Caco-2 (cell line): ENCODE data around the gene CD19. TPM values are rescaled to one million over a fixed set of nuclear protein-coding genes. Genes with fewer than 3 reads are reported as not detected.

ENCODE experiments used
- BruUV-seq: library from RNA; stranded (reverse); fragments of 400-500 nt; replicated peaks from 2 replicates; lab custom pipeline; 2021; lab: Mats Ljungman, UMichigan
- CTCF ChIA-PET: fragments of 300-600 bp; sonication (Branson Sonifier 250); formaldehyde crosslinking; loops from one replicate; lab custom pipeline; 2022; ENCODE audit warnings: antibody characterized with exemption; lab: Charles Lee
- POLR2A ChIA-PET: fragments of 300-600 bp; sonication (Branson Sonifier 250); formaldehyde crosslinking; loops from one replicate; lab custom pipeline; 2022; ENCODE audit warnings: antibody characterized with exemption; lab: Charles Lee
- DNase-seq, 2 experiments: peaks; one replicate each; pipeline versions ENCODE4 v3.0.0 to v3.0.0-alpha.2; 2020 to 2022
- H3K27me3 ChIP-seq: replicated peaks from 2 replicates; pipeline ENCODE4 v1.6.0; 2011; ENCODE audit warnings: low read length; ENCODE audit not compliant: control insufficient read depth, insufficient read depth
- H3K36me3 ChIP-seq: 2 replicates; pipeline ENCODE4 v1.5.1; 2011; ENCODE audit warnings: low read length; ENCODE audit not compliant: control insufficient read depth, insufficient read depth
- H3K4me1 ChIP-seq: fragments of 250-450 bp; sonication (Bioruptor Pico); 2 replicates; pipeline ENCODE4 v1.5.1; 2020; ENCODE audit warnings: mild to moderate bottlenecking
- H3K4me3 ChIP-seq: 2 replicates; pipeline ENCODE4 v1.5.1; 2011; ENCODE audit warnings: low read depth, mild to moderate bottlenecking, control low read depth, low read length
- H3K9me3 ChIP-seq: fragments of 250-450 bp; sonication (Bioruptor Pico); 2 replicates; pipeline ENCODE4 v1.5.1; 2020; ENCODE audit warnings: mild to moderate bottlenecking, moderate library complexity
- H3K27ac Mint-ChIP-seq: one replicate; pipeline ENCODE4 v1.8.0; 2022; ENCODE audit warnings: mixed read lengths; ENCODE audit not compliant: unreplicated experiment
- H3K27me3 Mint-ChIP-seq: one replicate; pipeline ENCODE4 v1.8.0; 2022; ENCODE audit warnings: mixed read lengths; ENCODE audit not compliant: insufficient read depth, unreplicated experiment
- H3K36me3 Mint-ChIP-seq: one replicate; pipeline ENCODE4 v1.8.0; 2022; ENCODE audit warnings: mild to moderate bottlenecking, mixed read lengths; ENCODE audit not compliant: insufficient read depth, unreplicated experiment
- H3K4me1 Mint-ChIP-seq: one replicate; pipeline ENCODE4 v1.8.0; 2022; ENCODE audit warnings: low read depth, mixed read lengths; ENCODE audit not compliant: unreplicated experiment
- H3K4me3 Mint-ChIP-seq: one replicate; pipeline ENCODE4 v1.8.0; 2022; ENCODE audit warnings: mild to moderate bottlenecking, moderate library complexity, mixed read lengths; ENCODE audit not compliant: unreplicated experiment
- H3K9me3 Mint-ChIP-seq: one replicate; pipeline ENCODE4 v1.8.0; 2022; ENCODE audit warnings: mixed read lengths; ENCODE audit not compliant: unreplicated experiment
- intact Hi-C: fragments of 100-400 bp; cut with micrococcal nuclease; formaldehyde crosslinking; loops from one replicate; pipeline ENCODE4 v1.10.0; 2022; ENCODE audit not compliant: unreplicated experiment
- total RNA-seq: library from RNA; stranded (reverse); gene quantifications from 2 replicates; pipeline ENCODE4 v1.2.3, GENCODE V29; 2022
- TF ChIP-seq, protein P1 (sequence below), 2 experiments: fragments of 200-600 bp in 1 of 2; IDR thresholded peaks; 1 replicate in 1 of 2; 2 replicates in 1 of 2; pipeline versions ENCODE4 v1.5.1 to v1.8.0; 2011 to 2022; ENCODE audit warnings: antibody characterized with exemption in 1 of 2, control low read depth in 1 of 2, inconsistent platforms in 1 of 2, low read depth in 1 of 2, low read length in 1 of 2, mild to moderate bottlenecking in 1 of 2, moderate library complexity in 1 of 2; ENCODE audit not compliant: insufficient read depth in 1 of 2, severe bottlenecking in 1 of 2, unreplicated experiment in 1 of 2

Gene CD19
- total RNA-seq, 1 experiment from 2014 or later, result not detected

DNA sequence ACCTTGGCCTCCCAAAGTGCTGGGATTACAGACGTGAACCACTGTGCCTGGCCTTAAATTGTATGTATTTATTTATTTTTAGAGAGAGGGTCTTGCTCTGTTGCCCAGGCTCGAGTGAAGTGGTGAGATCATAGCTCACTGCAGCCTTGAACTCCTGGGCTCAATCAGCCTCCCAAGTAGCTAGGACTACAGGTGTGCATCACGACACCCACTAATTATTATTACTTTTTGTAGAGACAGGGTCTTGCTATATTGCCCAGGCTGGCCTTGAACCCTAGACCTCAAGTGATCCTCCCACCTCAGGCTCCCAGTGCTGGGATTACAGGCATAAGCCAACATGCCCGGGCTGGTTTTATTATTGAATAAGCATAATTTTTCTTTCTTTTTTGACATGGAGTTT lies 14.9 kb downstream of the CD19 start:
- Histone ChIP-seq H3K27me3 (no peaks in the 10 kb centered on the region), H3K4me3 (no peak overlapping the region), H3K9me3 (no peaks in the 10 kb centered on the region), H3K36me3 (no peaks in the 10 kb centered on the region), H3K4me1 (no peaks in the 10 kb centered on the region)
- BruUV-seq, result no TSS peak
- CTCF ChIA-PET, result interaction anchor here (0.6 kb wide), 1 partner anchor 1445 kb away, joined by 3 read pairs; no protein-coding TSS in a partner anchor
- no peak for DNase-seq
- no peaks in the 10 kb centered on the region for H3K27me3 Mint-ChIP-seq
- POLR2A ChIA-PET, result no interaction called here
- peaks cover 13% of the 10 kb centered on the region for H3K36me3 Mint-ChIP-seq
- peaks cover 10% of the 10 kb centered on the region for H3K4me1 Mint-ChIP-seq
- H3K4me3 Mint-ChIP-seq, result no peak overlapping the region
- intact Hi-C loops, result loop anchor here (5.0 kb wide), 1 partner anchor 84 kb away; the partner anchor contains the start of gene SH2B1
- H3K27ac Mint-ChIP-seq, result no peak overlapping the region
- TF ChIP-seq, protein P1, sequence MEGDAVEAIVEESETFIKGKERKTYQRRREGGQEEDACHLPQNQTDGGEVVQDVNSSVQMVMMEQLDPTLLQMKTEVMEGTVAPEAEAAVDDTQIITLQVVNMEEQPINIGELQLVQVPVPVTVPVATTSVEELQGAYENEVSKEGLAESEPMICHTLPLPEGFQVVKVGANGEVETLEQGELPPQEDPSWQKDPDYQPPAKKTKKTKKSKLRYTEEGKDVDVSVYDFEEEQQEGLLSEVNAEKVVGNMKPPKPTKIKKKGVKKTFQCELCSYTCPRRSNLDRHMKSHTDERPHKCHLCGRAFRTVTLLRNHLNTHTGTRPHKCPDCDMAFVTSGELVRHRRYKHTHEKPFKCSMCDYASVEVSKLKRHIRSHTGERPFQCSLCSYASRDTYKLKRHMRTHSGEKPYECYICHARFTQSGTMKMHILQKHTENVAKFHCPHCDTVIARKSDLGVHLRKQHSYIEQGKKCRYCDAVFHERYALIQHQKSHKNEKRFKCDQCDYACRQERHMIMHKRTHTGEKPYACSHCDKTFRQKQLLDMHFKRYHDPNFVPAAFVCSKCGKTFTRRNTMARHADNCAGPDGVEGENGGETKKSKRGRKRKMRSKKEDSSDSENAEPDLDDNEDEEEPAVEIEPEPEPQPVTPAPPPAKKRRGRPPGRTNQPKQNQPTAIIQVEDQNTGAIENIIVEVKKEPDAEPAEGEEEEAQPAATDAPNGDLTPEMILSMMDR (IDR thresholded peaks at IDR 0.05; ENCODE audit: insufficient read depth in 1 of 2, low read depth in 1 of 2, low read length in 1 of 2, severe bottlenecking in 1 of 2, unreplicated experiment in 1 of 2), result no peak
- H3K9me3 Mint-ChIP-seq, result no peaks in the 10 kb centered on the region

DNA sequence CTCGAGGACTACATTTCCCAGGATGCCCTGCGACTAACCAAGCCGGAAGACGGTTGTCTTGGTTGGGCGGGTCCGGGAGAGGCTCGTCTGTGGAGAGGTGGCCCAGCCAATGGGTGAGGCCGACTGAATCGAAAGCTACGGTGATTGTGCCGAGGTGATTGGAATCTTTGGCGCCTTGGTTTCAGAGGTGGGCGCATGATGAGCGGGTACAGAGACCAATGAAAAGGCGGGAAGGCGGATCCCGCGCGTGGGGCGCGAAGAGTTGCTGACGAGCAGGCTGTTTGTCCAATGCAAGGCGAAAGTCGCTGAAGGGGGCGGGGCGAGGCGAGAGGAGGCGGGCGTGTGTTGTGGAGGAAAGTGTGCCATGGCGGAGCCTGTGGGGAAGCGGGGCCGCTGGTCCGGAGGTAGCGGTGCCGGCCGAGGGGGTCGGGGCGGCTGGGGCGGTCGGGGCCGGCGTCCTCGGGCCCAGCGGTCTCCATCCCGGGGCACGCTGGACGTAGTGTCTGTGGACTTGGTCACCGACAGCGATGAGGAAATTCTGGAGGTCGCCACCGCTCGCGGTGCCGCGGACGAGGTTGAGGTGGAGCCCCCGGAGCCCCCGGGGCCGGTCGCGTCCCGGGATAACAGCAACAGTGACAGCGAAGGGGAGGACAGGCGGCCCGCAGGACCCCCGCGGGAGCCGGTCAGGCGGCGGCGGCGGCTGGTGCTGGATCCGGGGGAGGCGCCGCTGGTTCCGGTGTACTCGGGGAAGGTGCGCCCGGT lies 19.1 kb downstream of the CD19 start, which contains the start of gene NFATC2IP:
Gene NFATC2IP (plus strand): TSS at position 290 of the 762 bp plus-strand sequence. CDS start 75 bp downstream, at position 365.
- intact Hi-C loops, result loop anchor here (1.0 kb wide), 1 partner anchor 27 kb away; no protein-coding TSS in a partner anchor
- no TSS peak for BruUV-seq
- ChIA-PET POLR2A (interaction anchor here (0.5 to 1.0 kb wide), 6 partner anchors 23 to 129 kb away, joined by 3 to 7 read pairs (median 4); partner anchors contain the start of genes ATXN2L and SH2B1), CTCF (interaction anchor here (0.6 kb wide), 1 partner anchor 23 kb away, joined by 4 read pairs; no protein-coding TSS in a partner anchor)
- Histone ChIP-seq H3K9me3 (no peaks in the 10 kb centered on the region), H3K36me3 (peaks cover under 1% of the 10 kb centered on the region; the same call in 1 of the 2 replicates), H3K4me3 (peak within 1 kb of the TSS; percentile 91), H3K4me1 (no peaks in the 10 kb centered on the region), H3K27me3 (no peaks in the 10 kb centered on the region)
- H3K27ac Mint-ChIP-seq, result peak within 1 kb of the TSS; percentile 92
- H3K27me3 Mint-ChIP-seq, result no peaks in the 10 kb centered on the region
- peaks cover 9% of the 10 kb centered on the region for H3K4me1 Mint-ChIP-seq
- TF ChIP-seq, protein P1 (IDR thresholded peaks at IDR 0.05; ENCODE audit: insufficient read depth in 1 of 2, low read depth in 1 of 2, low read length in 1 of 2, severe bottlenecking in 1 of 2, unreplicated experiment in 1 of 2), result no peak
- peak within 1 kb of the TSS; percentile 88 for H3K4me3 Mint-ChIP-seq
- H3K36me3 Mint-ChIP-seq, result peaks cover 36% of the 10 kb centered on the region
- no peaks in the 10 kb centered on the region for H3K9me3 Mint-ChIP-seq
- peak; percentile 98 to 100 for DNase-seq

DNA sequence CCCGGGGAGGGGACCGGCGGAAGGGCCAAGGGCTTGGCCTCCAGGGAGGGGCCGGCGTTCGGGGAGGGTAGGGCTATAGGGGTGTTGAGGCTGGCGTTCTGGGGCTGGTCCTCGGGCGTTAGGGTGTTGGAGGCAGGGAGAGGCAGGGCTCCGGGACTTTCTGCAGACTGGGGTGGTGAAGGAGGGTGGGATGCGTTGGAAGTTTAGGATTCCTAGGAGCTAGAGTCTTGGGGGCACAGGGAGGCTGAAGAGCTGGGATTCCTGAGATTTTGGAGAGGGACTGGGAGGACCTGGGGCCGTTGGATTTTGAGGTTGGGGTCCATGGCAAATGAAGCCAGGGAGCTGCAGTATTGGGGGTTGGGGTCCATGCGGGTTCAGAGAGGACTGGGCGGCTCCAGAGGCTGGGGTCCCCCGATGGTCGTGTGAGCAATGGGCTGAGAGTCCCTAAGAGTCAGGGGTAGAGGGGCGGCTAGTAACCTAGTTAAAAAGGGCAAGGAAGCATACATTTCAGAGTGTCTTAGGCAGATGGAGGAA lies 19.7 kb downstream of the CD19 start:
- intact Hi-C loops, result no loop called here
- BruUV-seq, result no TSS peak
- Histone ChIP-seq H3K4me1 (no peaks in the 10 kb centered on the region), H3K9me3 (no peaks in the 10 kb centered on the region), H3K4me3 (peak overlapping the region; percentile 91), H3K27me3 (no peaks in the 10 kb centered on the region), H3K36me3 (peaks cover 3% of the 10 kb centered on the region; the same call in 1 of the 2 replicates)
- Mint-ChIP-seq H3K9me3 (no peaks in the 10 kb centered on the region), H3K4me1 (peaks cover 7% of the 10 kb centered on the region), H3K27ac (peak overlapping the region; percentile 92), H3K4me3 (peak overlapping the region; percentile 88), H3K36me3 (peaks cover 40% of the 10 kb centered on the region), H3K27me3 (no peaks in the 10 kb centered on the region)
- DNase-seq, result no peak
- ChIA-PET CTCF (no interaction called here), POLR2A (no interaction called here)
- TF ChIP-seq, protein P1 (IDR thresholded peaks at IDR 0.05; ENCODE audit: insufficient read depth in 1 of 2, low read depth in 1 of 2, low read length in 1 of 2, severe bottlenecking in 1 of 2, unreplicated experiment in 1 of 2), result no peak
